Heart left ventricle (tissue), 16 donors: ENCODE measurements around the gene ISCU. TPM values are rescaled to one million over a fixed set of nuclear protein-coding genes. Genes with fewer than 3 reads are reported as not detected.
A peak's percentile ranks its signal among the peaks of the same experiment; 100 is the strongest.

Experiments used
- ATAC-seq, 4 donors: fragments of 200-7000 bp; cut with Tn5 transposase; one replicate each; pipeline ENCODE4 v1.9.1; 2020 to 2022; ENCODE audit warnings: moderate library complexity in 4 of 4, mild to moderate bottlenecking in 3 of 4, moderate number of reproducible peaks in 1 of 4
- DNase-seq, 5 donors: peaks; one replicate each; pipeline ENCODE4 v3.0.0-alpha.2; 2020
- H3K27ac ChIP-seq, 12 donors: fragments of 200-600 bp; sonication (generic) in 4 of 12; one replicate each; pipeline versions ENCODE4 v1.5.0 to v1.8.0; 2016 to 2022; ENCODE audit warnings: mild to moderate bottlenecking in 2 of 12
- H3K27me3 ChIP-seq, 9 donors: fragments of 200-600 bp; sonication (generic) in 2 of 9; one replicate each; pipeline versions ENCODE4 v1.5.1 to v1.8.0; 2016 to 2022; ENCODE audit warnings: mild to moderate bottlenecking in 3 of 9
- H3K36me3 ChIP-seq, 9 donors: fragments of 200-600 bp; sonication (generic) in 2 of 9; one replicate each; pipeline versions ENCODE4 v1.5.0 to v1.8.0; 2018 to 2022; ENCODE audit warnings: mild to moderate bottlenecking in 2 of 9
- H3K4me1 ChIP-seq, 12 donors: fragments of 200-600 bp; sonication (generic) in 4 of 12; one replicate each; pipeline versions ENCODE4 v1.5.0 to v1.8.0; 2016 to 2022; ENCODE audit warnings: mild to moderate bottlenecking in 3 of 12
- H3K4me3 ChIP-seq, 12 donors: fragments of 200-600 bp; sonication (generic) in 4 of 12; one replicate each; pipeline versions ENCODE4 v1.5.0 to v1.8.0; 2017 to 2022; ENCODE audit warnings: mild to moderate bottlenecking in 9 of 12, moderate library complexity in 4 of 12
- H3K9me3 ChIP-seq, 12 donors: fragments of 200-600 bp; sonication (generic) in 4 of 12; one replicate each; pipeline versions ENCODE4 v1.5.0 to v1.8.0; 2016 to 2022; ENCODE audit warnings: mild to moderate bottlenecking in 1 of 12
- POLR2A ChIP-seq, 2 donors: fragments of 450-650 bp; IDR thresholded peaks; one replicate each; pipeline ENCODE4 v1.6.1; 2017; ENCODE audit warnings: antibody characterized with exemption in 2 of 2, mild to moderate bottlenecking in 2 of 2, moderate library complexity in 2 of 2
- WGBS, 4 donors: extraction: QIAGEN DNeasy Blood & Tissue Kit in 2 of 4; methylation state at CpG; one replicate each; pipeline versions ENCODE4 v1.1.5 to v1.1.7; 2013 to 2018; 5-methylcytosine and 5-hydroxymethylcytosine counted together
- intact Hi-C, 10 donors: fragments of 100-400 bp; cut with DNase I; formaldehyde crosslinking; loops; one replicate each; pipeline versions ENCODE4 v1.11.1 to v1.14.2; 2022
- polyA plus RNA-seq, 2 donors: library from polyadenylated mRNA; stranded (reverse); fragments of 200-250 nt; gene quantifications; one replicate each; pipeline ENCODE4 v1.2.3, GENCODE V29; 2013
- total RNA-seq, 9 donors: library from RNA; depleted of rRNA in 2 of 9; stranded (reverse); fragments of >200 nt in 2 of 9; fragmentation: NEBNext Ultra II Directional in 3 of 9; extraction: Animal tissue kit (Norgen Biotek cat#: 25700) in 3 of 9; gene quantifications; one replicate each; pipeline versions ENCODE4 v1.1.0 to v1.2.4, GENCODE V29; 2016 to 2023
- TF ChIP-seq, protein P1 (sequence below), 12 donors: fragments of 200-600 bp; sonication (generic) in 4 of 12; IDR thresholded peaks; one replicate each; pipeline versions ENCODE4 v1.5.0 to v1.8.0; 2018 to 2022; ENCODE audit warnings: antibody characterized with exemption in 12 of 12, mild to moderate bottlenecking in 5 of 12
- donor health status: ischemic (EF 13 %, LVEDD 7.1; RV severe dilation, severe dysfunction).
- donor health status: healthy with polysubstance abuse.
- donor health status: DM: no; HTN: yes; CAD: no.
- donor health status: DM: no; HTN: no; CAD: no.
- donor health status: ischemic (EF 25% LVEDD 6.9; RV normal size, moderate dysfunction).
- donor health status: ischemic (EF 25% LVEDD 5.7; RV mildly dilated, moderate dysfunction).
- donor health status: healthy.
- donor health status: DM: yes; HTN: yes; CAD: no.
- donor health status: ischemic (EF 35%, LVEDD 5.7; RV mildly dilated, moderate dysfunction).
- donor health status: nonischemic (EF 11% LVEDD 7.7; RV severe dilation, severe dysfunction).
- donor health status: DM: yes; HTN: yes; CAD: no.
- donor health status: PGD.
- donor health status: ischemic (EF 29% LVEDD 5.4; RV normal size, mild dysfunction).
- donor health status: nonischemic (EF 23%, LVEDD 6.1; RV moderate dilation, normal function).

The ISCU gene
- total and polyA plus RNA-seq, 11 donors: 203 to 632 (median 462) TPM

GRCh38 chr12:108597559-108598471 is 35.4 kb downstream of the ISCU start, which contains the start of gene TMEM119:
Gene TMEM119, minus strand, starts transcription at chr12:108598084. Its CDS starts 5,701 bp downstream, at chr12:108592383.
- Histone ChIP-seq H3K9me3 (no peaks in the 10 kb centered on the region), H3K4me1 (no peaks in the 10 kb centered on the region), H3K4me3 (peak within 1 kb of the TSS in 10 of 12 donors; percentile 4 to 61 (median 38)), H3K27ac (peak within 1 kb of the TSS in 3 of 12 donors; percentile 8 to 43 (median 24)), H3K36me3 (no peaks in the 10 kb centered on the region), H3K27me3 (no peaks in the 10 kb centered on the region)
- no peak for TF ChIP-seq POLR2A (IDR thresholded peaks at IDR 0.05)
- TF ChIP-seq, protein P1, sequence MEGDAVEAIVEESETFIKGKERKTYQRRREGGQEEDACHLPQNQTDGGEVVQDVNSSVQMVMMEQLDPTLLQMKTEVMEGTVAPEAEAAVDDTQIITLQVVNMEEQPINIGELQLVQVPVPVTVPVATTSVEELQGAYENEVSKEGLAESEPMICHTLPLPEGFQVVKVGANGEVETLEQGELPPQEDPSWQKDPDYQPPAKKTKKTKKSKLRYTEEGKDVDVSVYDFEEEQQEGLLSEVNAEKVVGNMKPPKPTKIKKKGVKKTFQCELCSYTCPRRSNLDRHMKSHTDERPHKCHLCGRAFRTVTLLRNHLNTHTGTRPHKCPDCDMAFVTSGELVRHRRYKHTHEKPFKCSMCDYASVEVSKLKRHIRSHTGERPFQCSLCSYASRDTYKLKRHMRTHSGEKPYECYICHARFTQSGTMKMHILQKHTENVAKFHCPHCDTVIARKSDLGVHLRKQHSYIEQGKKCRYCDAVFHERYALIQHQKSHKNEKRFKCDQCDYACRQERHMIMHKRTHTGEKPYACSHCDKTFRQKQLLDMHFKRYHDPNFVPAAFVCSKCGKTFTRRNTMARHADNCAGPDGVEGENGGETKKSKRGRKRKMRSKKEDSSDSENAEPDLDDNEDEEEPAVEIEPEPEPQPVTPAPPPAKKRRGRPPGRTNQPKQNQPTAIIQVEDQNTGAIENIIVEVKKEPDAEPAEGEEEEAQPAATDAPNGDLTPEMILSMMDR (IDR thresholded peaks at IDR 0.05): no peak
- intact Hi-C loops: no loop called here
- peak in 3 of 4 donors; percentile 53 to 84 (median 72) for ATAC-seq
- DNase-seq: peak; percentile 26 to 71 (median 48)
- whole genome bisulfite sequencing, 4 donors: 47 to 60% (median 55%) methylated on average over 15 to 27 of the region's 27 CpGs

- intact Hi-C loops: no loop called here
- Histone ChIP-seq H3K36me3 (no peaks in the 10 kb centered on the region), H3K27me3 (no peaks in the 10 kb centered on the region), H3K4me3 (peak overlapping the region in 1 of 12 donors; percentile 57), H3K27ac (peak overlapping the region in 3 of 12 donors; percentile 8 to 41 (median 24)), H3K4me1 (no peaks in the 10 kb centered on the region), H3K9me3 (no peaks in the 10 kb centered on the region)
- DNase-seq (peak in 1 of 5 donors; percentile 35), ATAC-seq (no peak)
- WGBS, 4 donors: 87 to 94% (median 89%) methylated on average over 11 of the region's 11 CpGs
- no peak for TF ChIP-seq POLR2A (IDR thresholded peaks at IDR 0.05)
- TF ChIP-seq, protein P1 (IDR thresholded peaks at IDR 0.05): no peak
These were observed 36.3 kb downstream of the ISCU start for GRCh38 chr12:108598553-108599250.

- TF ChIP-seq, protein P1 (IDR thresholded peaks at IDR 0.05): no peak
- no peak for TF ChIP-seq POLR2A (IDR thresholded peaks at IDR 0.05)
- intact Hi-C loops: no loop called here
- 71 to 88% (median 80%) methylated on average over 5 to 6 of the region's 6 CpGs for WGBS, 4 donors
These were observed 37.1 kb downstream of the ISCU start for GRCh38 chr12:108599541-108599940.

More at GRCh38 chr12:108599541-108599940, 37.1 kb downstream of the ISCU start:
- no peak overlapping the region for H3K4me3 ChIP-seq
- ATAC-seq: no peak
- no peaks in the 10 kb centered on the region for H3K4me1 ChIP-seq
- H3K36me3 ChIP-seq: no peaks in the 10 kb centered on the region
- H3K27me3 ChIP-seq: no peaks in the 10 kb centered on the region
- DNase-seq: peak in 1 of 5 donors; percentile 34
- H3K9me3 ChIP-seq: no peaks in the 10 kb centered on the region
- no peak overlapping the region for H3K27ac ChIP-seq
